HAP-1 (cell line): ENCODE results near the gene EFEMP2.

Experiments used
- DNase-seq, 2 experiments: peaks; one replicate each; pipeline ENCODE4 v3.0.0-alpha.2; 2016 to 2020; ENCODE audit warnings: low spot score in 2 of 2
- H3K27me3 ChIP-seq: fragments of 250-450 bp; sonication (Bioruptor Pico); 2 replicates; pipeline ENCODE4 v1.5.1; 2020; ENCODE audit warnings: low read depth, mild to moderate bottlenecking, moderate library complexity
- H3K36me3 ChIP-seq: fragments of 250-450 bp; sonication (Bioruptor Pico); replicated peaks from 2 replicates; pipeline ENCODE4 v1.5.1; 2020; ENCODE audit warnings: mild to moderate bottlenecking
- H3K4me1 ChIP-seq: fragments of 250-450 bp; sonication (Bioruptor Pico); 2 replicates; pipeline ENCODE4 v1.5.1; 2020; ENCODE audit warnings: mild to moderate bottlenecking
- H3K4me3 ChIP-seq: fragments of 250-450 bp; sonication (Bioruptor Pico); 2 replicates; pipeline ENCODE4 v1.5.1; 2020; ENCODE audit warnings: mild to moderate bottlenecking, moderate library complexity
- H3K9me3 ChIP-seq: fragments of 250-450 bp; sonication (Bioruptor Pico); 2 replicates; pipeline ENCODE4 v1.5.1; 2020; ENCODE audit warnings: mild to moderate bottlenecking, moderate library complexity
- in situ Hi-C: fragments of 300-500 bp; cut with MboI; formaldehyde crosslinking; loops from 3 replicates; pipeline ENCODE4 v1.14.3; 2020; ENCODE audit warnings: low sequenced_read_pairs, inconsistent platforms, mixed read lengths

Gene EFEMP2

DNA sequence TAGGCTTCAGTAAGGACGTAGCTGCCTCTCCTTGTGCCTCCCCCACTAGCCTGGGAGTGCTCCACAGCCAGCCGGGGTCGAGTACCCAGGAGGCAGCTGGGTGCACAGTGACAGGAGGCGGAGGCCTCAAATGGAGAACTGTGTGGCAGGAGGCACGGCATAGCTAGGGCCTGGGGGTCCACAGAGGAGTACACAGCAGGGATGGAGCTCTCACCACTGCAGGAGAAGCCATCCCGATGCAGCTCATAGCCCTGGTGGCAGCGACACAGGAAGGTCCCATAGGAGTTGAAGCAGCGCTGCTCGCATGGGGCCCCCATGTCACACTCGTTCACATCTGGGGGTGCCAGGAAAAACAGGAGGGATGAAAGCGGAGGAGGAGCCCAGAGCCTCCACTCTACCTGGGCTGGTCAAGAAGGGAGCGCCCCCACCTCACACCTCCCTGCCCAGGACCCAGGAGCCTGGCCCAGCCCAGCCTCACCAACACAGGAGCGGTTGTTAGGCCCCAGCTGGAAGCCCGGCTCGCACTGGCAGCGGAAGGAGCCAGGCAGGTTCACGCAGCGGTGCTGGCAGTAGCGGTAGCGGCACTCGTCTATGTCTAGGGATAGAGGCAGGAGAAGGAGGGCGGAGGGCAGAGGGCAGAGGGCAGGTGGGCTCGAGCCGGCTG lies 2.8 kb downstream of the EFEMP2 start:
- H3K4me3 ChIP-seq = no peak overlapping the region
- DNase-seq = no peak
- H3K36me3 ChIP-seq = peaks cover 24% of the 10 kb centered on the region
- peaks cover 5% of the 10 kb centered on the region for H3K4me1 ChIP-seq
- H3K9me3 ChIP-seq = no peaks in the 10 kb centered on the region
- H3K27me3 ChIP-seq = no peaks in the 10 kb centered on the region
- in situ Hi-C loops = no loop called here

DNA sequence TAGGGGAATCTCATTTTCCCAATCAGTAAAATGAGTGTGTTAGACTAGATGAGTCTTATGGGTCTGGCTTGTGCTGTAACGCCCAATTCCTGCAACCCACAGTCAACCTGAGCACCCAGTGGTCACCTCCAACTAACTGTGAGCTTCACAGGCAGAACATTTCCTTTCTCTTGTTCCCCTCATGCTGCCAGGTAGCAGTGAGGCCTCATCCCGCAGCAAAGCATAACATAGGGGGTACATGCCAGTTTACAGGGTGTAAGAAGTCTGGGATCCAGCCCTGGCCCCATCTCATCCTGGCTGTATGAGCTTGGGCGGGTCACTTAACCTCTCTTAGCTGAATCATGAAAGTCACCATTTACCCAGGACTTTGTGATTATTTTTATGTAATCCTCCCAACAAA lies 3.7 kb downstream of the EFEMP2 start:
- peaks cover 5% of the 10 kb centered on the region for H3K4me1 ChIP-seq
- H3K36me3 ChIP-seq = peaks cover 33% of the 10 kb centered on the region
- no peak for DNase-seq
- in situ Hi-C loops = no loop called here
- H3K27me3 ChIP-seq = no peaks in the 10 kb centered on the region
- H3K9me3 ChIP-seq = no peaks in the 10 kb centered on the region
- H3K4me3 ChIP-seq = no peak overlapping the region

DNA sequence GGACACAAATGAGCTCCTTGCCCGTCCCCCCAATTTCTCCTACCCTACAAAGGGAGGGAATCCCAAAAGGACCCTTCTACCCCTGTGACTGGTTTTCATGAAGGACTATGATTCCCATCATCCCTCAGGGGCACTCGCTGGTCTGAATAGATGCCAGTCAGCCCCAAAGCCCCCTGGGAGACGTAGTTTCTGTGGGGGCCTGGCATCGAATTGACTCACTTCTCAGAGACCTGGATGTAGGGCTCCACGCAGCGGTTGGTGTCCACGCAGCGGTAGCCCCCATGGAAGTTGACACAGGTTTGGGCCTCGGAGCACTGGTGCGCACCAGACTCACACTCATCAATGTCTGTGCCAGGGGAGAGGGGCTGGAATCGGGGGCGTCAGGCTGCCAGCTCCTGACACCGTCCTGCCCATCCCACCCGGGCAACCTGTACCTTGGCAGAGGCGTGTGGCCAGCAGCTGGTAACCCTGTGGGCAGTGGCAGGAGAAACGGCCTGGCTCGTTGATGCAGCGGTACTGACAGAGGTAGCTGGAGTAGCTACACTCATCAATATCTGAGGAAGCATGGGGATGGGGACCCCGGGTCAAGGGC lies 4.4 kb downstream of the EFEMP2 start:
- Histone ChIP-seq H3K9me3 (no peaks in the 10 kb centered on the region), H3K36me3 (peaks cover 39% of the 10 kb centered on the region), H3K27me3 (no peaks in the 10 kb centered on the region), H3K4me3 (no peak overlapping the region), H3K4me1 (peaks cover 1% of the 10 kb centered on the region; the same call in 1 of the 2 replicates)
- in situ Hi-C loops = no loop called here
- DNase-seq = peak in 1 of 2 experiments; percentile 54

DNA sequence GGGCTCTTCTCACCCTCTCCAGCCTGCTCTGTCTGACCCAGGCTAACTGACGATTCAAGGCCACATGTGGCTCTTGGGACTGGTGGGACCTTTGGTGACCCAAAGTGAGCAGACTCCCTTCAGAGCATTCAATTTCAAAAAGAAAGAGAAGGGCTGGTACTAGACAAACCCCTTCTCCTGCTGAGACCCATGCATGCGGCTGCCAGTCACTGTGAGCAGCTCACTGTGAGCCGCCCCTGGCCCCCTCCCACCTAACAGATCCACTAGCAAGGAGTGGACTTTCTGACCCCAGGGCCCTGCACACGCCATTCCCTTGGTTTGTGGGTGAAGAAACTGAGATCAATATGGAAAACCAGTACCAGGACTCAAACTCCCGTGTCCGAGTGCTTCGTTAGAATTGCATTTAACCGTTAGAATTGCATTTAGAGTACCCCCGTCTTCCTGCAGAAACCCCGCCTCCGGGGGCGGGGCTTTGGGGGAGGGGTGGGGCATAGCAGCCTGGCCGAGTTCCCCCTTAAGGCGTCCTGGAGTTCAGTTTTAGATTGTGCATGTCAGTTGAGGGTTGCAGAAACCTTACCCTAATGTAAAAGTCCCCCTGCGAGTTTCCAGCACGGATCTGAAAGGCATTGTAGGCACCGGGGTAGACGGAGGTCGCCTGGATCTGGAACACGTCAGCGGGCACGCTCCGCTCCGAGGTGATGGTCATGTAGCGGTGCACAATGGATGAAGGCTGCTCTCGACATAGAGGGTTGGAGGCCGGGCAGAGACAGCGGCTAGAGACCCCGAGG lies 5.1 kb downstream of the EFEMP2 start:
- Histone ChIP-seq H3K9me3 (no peaks in the 10 kb centered on the region), H3K27me3 (no peaks in the 10 kb centered on the region), H3K4me1 (no peaks in the 10 kb centered on the region), H3K4me3 (no peak overlapping the region), H3K36me3 (peaks cover 46% of the 10 kb centered on the region)
- in situ Hi-C loops = no loop called here
- peak in 1 of 2 experiments; percentile 52 for DNase-seq

DNA sequence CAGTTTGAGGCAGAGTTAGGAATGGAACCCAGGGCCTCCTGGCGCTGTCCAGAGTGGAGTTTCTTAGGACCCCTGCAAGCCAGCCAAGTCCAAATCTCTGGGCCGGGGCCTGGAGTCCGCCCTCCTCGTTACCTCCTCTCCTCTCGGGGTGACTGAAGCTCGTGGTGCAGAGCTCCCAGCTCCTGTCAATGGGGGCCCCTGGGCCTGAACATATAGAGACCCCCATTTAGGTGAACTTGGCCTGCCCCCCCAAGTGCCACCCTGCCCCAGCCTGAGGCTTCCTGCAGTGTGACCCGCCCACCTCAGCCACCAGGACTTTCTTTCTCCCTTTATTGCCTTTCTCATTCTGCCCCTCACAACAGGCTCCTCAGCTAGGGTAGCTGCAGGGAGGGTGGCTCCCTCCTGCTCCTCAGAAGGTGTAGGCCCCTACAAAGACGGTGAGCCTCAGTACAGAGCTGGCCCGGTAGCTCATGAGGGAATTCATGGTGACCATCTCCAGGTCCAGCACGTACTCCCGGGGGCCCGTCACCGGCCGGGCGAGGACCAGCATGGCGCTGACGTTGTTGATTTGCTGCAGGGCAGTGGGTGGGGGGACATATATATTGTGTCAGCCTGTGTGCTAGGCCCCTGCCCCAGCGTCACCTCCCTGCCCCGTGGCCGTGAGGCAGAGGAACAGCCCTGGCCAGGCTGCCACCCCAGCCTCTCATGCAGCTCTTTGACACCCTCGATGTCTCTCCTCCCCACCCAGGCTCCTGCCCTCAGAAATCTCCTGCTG lies 5.9 kb downstream of the EFEMP2 start:
- Histone ChIP-seq H3K9me3 (no peaks in the 10 kb centered on the region), H3K4me3 (no peak overlapping the region), H3K4me1 (no peaks in the 10 kb centered on the region), H3K27me3 (no peaks in the 10 kb centered on the region), H3K36me3 (peaks cover 53% of the 10 kb centered on the region)
- in situ Hi-C loops = no loop called here
- no peak for DNase-seq

DNA sequence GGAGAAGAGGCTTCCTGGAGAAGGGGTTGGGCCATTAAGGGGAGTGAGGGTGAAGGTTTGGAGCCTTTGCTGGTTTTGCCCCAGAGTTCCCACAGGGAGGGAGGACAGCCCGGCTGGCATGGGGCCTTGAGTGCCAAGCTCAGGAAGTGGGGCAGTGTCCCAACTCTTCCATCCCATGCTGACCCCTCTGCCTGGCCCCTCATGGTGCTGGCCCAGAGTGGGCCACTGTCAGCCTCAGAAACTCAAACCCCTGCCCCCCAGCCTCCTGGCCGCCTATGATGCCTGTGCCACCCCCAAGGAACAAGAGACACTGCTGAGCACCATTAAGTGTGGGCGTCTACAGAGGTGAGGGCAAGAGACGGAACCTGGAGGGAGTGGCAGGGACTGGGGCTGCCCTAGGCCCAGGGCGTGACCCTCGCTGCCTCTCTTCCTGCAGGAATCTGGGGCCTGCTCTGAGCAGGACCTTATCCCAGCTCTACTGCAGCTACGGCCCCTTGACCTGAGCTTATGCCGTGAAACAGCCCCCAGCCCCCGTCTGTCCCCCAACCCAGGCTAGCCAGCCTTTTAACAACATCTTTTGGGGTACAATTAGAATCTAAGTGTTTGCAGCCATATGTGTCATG lies 6.9 kb downstream of the EFEMP2 start:
- in situ Hi-C loops = no loop called here
- H3K9me3 ChIP-seq = no peaks in the 10 kb centered on the region
- H3K4me1 ChIP-seq = no peaks in the 10 kb centered on the region
- H3K4me3 ChIP-seq = no peak overlapping the region
- no peak for DNase-seq
- H3K27me3 ChIP-seq = no peaks in the 10 kb centered on the region
- peaks cover 56% of the 10 kb centered on the region for H3K36me3 ChIP-seq

DNA sequence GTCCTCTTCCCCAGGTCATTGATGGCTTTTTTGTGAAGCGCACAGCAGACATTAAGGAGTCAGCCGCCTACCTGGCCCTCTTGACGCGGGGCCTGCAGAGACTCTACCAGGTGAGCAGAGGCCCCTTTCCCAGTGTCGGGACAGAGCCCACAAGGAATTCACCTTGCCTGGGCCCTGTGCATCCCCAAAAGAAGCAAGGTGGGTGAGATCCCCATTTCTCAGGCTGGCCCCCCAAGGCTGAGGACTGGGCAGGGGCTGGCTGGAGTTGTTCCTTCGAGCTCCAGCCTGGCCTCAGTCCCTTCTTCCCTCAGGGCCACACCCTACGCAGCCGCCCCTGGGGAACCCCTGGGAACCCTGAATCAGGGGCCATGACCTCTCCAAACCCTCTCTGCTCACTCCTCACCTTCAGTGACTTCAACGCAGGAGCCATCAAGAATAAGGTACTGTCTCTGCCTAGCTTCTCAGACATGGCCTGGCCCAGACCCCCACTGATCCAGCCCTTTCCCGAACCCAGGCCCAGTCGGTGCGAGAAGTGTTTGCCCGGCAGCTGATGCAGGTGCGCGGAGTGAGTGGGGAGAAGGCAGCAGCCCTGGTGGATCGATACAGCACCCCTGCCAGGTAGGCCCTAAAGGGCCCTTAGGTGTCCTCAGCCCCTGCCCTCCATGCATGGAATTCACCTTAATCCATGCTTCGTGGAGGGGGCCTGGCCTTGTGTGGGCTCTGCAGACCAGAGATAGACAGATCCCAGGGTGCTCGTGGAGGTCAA lies 7.7 kb downstream of the EFEMP2 start:
- Histone ChIP-seq H3K27me3 (no peaks in the 10 kb centered on the region), H3K36me3 (peaks cover 58% of the 10 kb centered on the region), H3K4me3 (no peak overlapping the region), H3K4me1 (peaks cover 2% of the 10 kb centered on the region; the same call in 1 of the 2 replicates), H3K9me3 (no peaks in the 10 kb centered on the region)
- DNase-seq = no peak
- in situ Hi-C loops = no loop called here

DNA sequence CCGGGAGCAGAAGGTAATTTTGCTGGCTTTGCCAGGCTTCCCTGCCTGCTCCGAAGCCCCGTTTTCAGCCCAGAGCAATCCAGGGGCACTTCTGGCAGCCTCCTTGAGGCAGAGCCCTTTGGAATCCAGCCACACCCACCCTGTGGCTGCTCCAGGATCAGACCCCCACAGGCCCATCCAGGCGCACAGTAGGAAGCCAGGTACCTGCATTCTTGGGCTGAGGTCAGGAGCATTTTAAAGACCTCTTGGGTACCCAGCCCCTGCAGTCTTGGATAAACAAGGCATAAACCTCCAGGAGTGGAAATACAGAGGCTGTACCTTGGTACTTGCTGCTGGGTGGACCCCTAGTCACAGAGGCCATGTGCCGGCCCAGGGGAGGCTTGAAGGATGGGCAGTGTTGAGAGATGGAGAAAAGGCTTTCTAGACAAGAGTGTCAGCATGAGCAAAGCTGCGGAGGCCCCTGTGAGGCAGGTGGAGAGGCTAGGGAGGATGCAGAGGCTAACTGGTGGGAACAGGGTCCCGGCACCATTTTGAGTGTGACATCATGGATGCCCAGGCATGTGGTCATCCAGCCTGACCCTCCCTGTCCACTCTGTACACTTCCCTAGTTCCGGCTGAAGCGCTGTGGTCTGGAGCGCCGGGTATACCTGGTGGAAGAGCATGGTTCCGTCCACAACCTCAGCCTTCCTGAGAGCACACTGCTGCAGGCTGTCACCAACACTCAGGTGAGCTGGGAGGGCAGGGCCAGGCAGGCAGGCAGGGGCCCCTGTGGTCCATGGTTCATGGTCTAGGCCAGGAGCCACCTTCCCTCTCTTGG lies 8.5 kb downstream of the EFEMP2 start:
- H3K27me3 ChIP-seq = no peaks in the 10 kb centered on the region
- in situ Hi-C loops = no loop called here
- no peak for DNase-seq
- peaks cover 58% of the 10 kb centered on the region for H3K36me3 ChIP-seq
- no peak overlapping the region for H3K4me3 ChIP-seq
- peaks cover 5% of the 10 kb centered on the region; the same call in 1 of the 2 replicates for H3K4me1 ChIP-seq
- no peaks in the 10 kb centered on the region for H3K9me3 ChIP-seq

DNA sequence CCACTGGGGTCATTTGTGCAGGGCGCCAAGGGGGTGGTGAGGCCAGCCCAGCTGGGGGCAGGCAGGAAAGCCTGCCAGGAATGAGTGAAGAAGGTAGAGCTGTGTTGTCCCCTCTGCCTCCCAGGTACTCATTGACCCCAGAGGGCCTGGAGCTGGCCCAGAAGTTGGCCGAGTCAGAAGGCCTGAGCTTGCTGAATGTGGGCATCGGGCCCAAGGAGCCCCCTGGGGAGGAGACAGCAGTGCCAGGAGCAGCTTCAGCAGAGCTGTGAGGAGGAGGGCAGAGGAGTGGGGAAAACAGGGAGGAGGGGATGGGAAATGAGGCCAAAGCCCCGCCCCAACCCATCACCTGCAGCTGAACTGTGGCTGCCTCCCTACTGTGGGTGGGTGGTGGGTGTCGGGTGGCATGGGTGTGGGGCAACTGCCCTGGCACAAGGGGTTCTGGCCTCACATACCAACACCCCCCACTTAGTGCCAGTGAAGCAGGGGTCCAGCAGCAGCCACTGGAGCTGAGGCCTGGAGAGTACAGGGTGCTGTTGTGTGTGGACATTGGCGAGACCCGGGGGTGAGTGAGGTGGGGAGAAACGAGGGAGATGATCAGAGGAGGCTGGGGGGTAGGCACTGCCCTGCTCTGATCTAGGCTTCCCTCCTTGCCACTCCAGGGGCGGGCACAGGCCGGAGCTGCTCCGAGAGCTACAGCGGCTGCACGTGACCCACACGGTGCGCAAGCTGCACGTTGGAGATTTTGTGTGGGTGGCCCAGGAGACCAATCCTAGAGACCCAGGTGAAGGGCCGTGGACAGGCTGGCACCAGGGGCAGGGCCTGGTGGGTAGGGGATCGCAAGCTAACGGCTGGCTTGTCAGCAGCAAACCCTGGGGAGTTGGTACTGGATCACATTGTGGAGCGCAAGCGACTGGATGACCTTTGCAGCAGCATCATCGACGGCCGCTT lies 9.4 kb downstream of the EFEMP2 start:
- H3K27me3 ChIP-seq = no peaks in the 10 kb centered on the region
- H3K4me1 ChIP-seq = peaks cover 5% of the 10 kb centered on the region; the same call in 1 of the 2 replicates
- no peak overlapping the region for H3K4me3 ChIP-seq
- H3K36me3 ChIP-seq = peaks cover 57% of the 10 kb centered on the region
- in situ Hi-C loops = no loop called here
- DNase-seq = peak in 1 of 2 experiments; percentile 4
- H3K9me3 ChIP-seq = no peaks in the 10 kb centered on the region

DNA sequence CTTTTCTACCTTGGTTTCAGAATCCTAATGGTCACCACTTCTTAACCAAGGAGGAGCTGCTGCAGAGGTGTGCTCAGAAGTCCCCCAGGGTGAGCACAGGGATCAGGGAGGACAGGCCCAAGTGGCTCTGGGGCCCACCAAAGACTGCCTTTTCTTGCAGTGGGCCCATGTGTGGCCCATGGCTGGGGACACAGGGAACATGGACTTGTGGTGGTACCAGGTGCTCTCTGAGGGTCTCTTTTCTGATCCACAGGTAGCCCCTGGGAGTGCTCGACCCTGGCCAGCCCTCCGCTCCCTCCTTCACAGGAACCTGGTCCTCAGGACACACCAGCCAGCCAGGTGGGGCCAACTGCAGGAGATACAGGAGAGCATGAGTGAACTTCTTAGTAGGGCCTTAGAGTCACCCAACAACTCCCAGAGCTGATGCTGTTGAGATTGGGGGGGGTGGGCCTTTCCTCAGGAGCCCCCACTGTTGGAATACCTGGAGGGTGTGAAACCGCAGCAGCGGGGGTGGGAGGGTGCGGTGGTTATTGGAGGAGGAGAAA lies 10.3 kb downstream of the EFEMP2 start:
- in situ Hi-C loops = no loop called here
- DNase-seq = peak in 1 of 2 experiments; percentile 9
- H3K27me3 ChIP-seq = no peaks in the 10 kb centered on the region
- no peak overlapping the region for H3K4me3 ChIP-seq
- H3K9me3 ChIP-seq = no peaks in the 10 kb centered on the region
- H3K4me1 ChIP-seq = peaks cover 5% of the 10 kb centered on the region; the same call in 1 of the 2 replicates
- peaks cover 56% of the 10 kb centered on the region for H3K36me3 ChIP-seq

DNA sequence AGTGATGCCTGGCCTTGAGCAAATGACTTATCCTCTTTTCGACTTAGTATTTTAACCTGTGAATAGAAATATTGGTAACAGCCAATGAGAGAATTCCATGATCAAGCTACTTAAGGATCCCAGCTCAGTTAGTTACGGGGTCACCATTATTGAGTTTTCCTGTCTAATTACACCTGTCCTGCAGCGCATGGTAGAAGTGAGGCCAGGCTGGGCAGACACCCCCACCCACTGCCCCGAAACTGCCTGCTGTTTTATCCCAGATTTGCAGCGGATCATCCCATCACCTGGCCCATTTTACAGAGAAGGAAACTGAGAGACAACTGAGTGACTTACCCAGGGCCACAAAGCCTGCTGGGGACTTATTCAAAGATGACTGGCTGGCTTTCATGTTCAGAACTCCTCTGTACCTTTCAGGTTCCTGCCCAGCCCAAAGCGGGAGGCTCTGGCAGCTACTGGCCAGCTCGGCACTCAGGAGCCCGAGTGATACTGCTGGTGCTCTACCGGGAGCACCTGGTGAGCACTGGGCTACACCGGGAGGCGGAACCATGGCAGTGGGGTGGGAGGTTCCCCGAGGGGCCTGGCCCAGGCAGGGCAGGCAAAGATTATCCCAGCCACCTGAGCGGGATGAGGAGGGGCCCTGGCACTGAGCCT lies 10.9 kb downstream of the EFEMP2 start:
- Histone ChIP-seq H3K4me3 (peak overlapping the region; percentile 96), H3K9me3 (no peaks in the 10 kb centered on the region), H3K36me3 (peaks cover 62% of the 10 kb centered on the region), H3K27me3 (no peaks in the 10 kb centered on the region), H3K4me1 (peaks cover 5% of the 10 kb centered on the region; the same call in 1 of the 2 replicates)
- peak in 1 of 2 experiments; percentile 5 for DNase-seq
- in situ Hi-C loops = no loop called here
